HepG2 (cell line): ENCODE results near the gene TRIM58.

Source experiments
- CEBPB ChIP-seq: IDR thresholded peaks from 2 replicates; pipeline ENCODE4 v1.6.1; 2011; ENCODE audit warnings: low read depth, low read length, improper control_type of control experiment, borderline replicate concordance
- CHD2 ChIP-seq: IDR thresholded peaks from 2 replicates; pipeline ENCODE4 v1.6.1; 2011; ENCODE audit warnings: low read depth, low read length, improper control_type of control experiment
- POLR2A ChIP-seq, 2 experiments: IDR thresholded peaks; 2 replicates each; pipeline ENCODE4 v1.6.1; 2011; ENCODE audit warnings: low read depth in 2 of 2, low read length in 2 of 2, mild to moderate bottlenecking in 1 of 2, moderate library complexity in 1 of 2; ENCODE audit not compliant: insufficient read depth in 1 of 2
- REPIN1 ChIP-seq: sonication (generic); formaldehyde crosslinking; IDR thresholded peaks from 2 replicates; pipeline ENCODE4 v1.8.0; 2022; ENCODE audit warnings: missing genetic modification reagents, low read depth, mild to moderate bottlenecking, borderline replicate concordance
- ZBTB42 ChIP-seq: sonication (generic); formaldehyde crosslinking; IDR thresholded peaks from 2 replicates; pipeline ENCODE4 v1.5.0; 2020; ENCODE audit warnings: mild to moderate bottlenecking, missing genetic modification reagents
- ZMAT5 ChIP-seq: sonication (generic); formaldehyde crosslinking; IDR thresholded peaks from 2 replicates; pipeline ENCODE4 v1.5.0; 2020; ENCODE audit warnings: mild to moderate bottlenecking, low read depth, missing genetic modification reagents, borderline replicate concordance

GRCh38 chr1:247914941-247915662 is 58.1 kb downstream of the TRIM58 start:
- no peak for TF ChIP-seq ZBTB42 (CRISPR knock-in tag)
- no peak for TF ChIP-seq ZMAT5 (CRISPR knock-in tag)
- no peak for TF ChIP-seq POLR2A (IDR thresholded peaks at IDR 0.05; ENCODE audit: insufficient read depth in 1 of 2, low read depth in 2 of 2, low read length in 2 of 2)
- TF ChIP-seq REPIN1 (CRISPR knock-in tag), result no peak
- no peak for TF ChIP-seq CHD2
- no peak for TF ChIP-seq CEBPB
